HG02973 (cell line): Measurements from ENCODE around the gene SELENOO.
A peak's percentile ranks its signal among the peaks of the same experiment; 100 is the strongest.

Experiments used
- ATAC-seq: cut with Tn5 transposase; IDR thresholded peaks from one replicate; pipeline ENCODE4 v1.9.1; 2021; ENCODE audit warnings: moderate library complexity; ENCODE audit not compliant: unreplicated experiment

The SELENOO gene

DNA sequence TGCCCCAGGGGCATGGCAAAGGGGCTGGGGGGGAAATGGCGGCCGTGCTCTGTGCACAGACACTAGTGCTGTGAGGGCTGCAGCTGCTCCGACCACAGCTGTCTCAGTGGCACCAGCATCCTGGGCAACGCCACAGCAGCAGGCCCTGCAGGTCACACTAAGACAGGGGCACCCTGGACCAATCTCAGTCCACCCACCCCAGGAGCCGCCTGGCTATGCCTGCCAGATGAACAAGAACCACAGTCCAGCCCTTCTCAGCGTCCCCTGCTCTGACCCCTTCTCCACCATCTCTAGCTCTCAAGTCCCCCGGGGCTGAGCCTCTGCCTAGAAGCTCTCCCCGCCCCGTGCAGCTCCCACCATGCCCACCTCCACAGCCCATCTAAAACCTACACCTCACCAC, 27.6 kb downstream of the SELENOO start:
- ATAC-seq = no peak

DNA sequence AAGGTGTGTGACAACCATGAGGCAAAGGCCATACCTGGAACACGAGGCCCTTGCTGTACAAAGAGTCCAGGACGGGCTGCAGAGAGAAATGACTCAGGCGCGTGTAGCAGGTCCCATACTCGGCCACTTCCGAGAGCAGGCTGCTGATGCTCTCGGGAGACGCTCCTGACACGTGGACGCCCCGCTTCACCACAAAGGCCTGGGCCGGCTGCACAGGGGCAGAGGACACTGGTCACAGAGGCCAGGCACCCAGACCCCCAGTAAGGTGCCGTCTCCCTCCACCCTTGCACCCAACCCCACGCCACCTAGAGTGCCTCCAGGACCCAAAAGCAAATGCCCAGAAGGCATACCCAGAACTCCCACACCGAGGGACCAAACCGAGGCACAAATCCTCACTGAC, 28.6 kb downstream of the SELENOO start:
- no peak for ATAC-seq

- ATAC-seq = no peak
Observed at GRCh38 chr22:50232481-50233151, 31.8 kb downstream of the SELENOO start.

GRCh38 chr22:50233223-50233622, 32.4 kb downstream of the SELENOO start:
- ATAC-seq = no peak

GRCh38 chr22:50236731-50237409, 36.1 kb downstream of the SELENOO start:
- no peak for ATAC-seq

- no peak for ATAC-seq
Observed at GRCh38 chr22:50238755-50239154, 37.9 kb downstream of the SELENOO start.

DNA sequence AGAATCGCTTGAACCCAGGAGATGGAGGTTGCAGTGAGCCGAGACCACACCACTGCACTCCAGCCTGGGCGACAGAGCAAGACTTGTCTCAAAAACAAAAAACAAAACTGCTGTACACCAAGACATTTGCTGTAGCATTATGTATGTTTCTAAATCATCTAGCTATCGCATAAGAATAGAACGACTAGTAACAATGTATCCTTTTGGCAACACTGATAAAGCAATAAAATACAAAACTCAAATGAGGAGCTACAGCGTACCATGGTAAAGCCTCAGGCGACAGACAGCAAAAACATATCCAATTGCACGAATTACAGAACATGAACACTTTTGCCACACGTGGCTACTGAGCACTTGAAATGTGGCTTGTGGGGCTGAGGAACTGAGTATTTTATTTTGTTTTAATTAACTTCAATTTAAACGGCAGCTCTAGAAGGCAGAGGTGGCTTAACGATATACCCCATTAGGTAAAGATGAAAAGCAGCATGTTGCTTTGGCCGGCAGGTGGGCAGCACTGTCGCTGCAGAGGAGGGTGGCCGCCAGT, 41.7 kb downstream of the SELENOO start:
- no peak for ATAC-seq

DNA sequence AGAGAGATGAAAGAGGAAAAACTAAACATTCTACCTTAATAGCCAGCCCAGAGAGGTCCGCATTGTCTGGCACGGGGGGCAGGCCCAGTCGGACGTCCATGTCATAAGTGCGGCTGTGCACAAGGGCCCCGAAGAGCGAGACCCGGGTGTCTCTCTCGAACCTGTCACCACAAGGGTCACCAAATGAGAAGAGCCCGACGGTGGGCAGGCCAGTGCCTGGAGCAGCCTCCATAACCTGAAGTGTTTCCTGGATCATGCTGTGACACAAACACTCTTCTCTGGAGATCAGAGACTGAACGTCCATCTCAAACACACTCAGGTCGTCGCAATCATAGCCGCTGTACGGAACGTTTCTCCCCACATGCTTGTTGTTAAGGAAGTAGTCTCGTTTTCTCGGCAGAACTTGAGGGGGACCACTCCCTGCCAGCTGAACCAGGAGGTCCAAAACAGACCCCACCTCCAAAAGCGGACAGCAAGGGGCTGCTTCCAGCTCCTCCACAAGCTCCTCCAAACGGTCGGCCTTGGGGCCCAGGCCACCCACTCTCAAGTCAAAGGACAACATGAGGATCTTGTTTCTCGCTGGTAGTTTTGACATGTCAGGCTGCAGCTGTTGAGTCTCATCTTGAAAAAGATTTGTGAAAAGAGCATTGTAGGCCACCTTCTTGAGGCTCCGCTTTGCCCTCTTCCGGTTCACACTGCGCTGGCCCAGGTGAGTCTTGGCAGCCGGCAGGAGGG, 43.0 kb downstream of the SELENOO start:
- no peak for ATAC-seq

- ATAC-seq = peak; percentile 61
Observed at GRCh38 chr22:50244420-50245213, 43.8 kb downstream of the SELENOO start, which contains the start of gene TUBGCP6. Gene TUBGCP6 (minus strand): TSS chr22:50245023. CDS start chr22:50244459, 564 bp downstream.

- no peak for ATAC-seq
Observed at GRCh38 chr22:50245214-50246072, 44.6 kb downstream of the SELENOO start.

DNA sequence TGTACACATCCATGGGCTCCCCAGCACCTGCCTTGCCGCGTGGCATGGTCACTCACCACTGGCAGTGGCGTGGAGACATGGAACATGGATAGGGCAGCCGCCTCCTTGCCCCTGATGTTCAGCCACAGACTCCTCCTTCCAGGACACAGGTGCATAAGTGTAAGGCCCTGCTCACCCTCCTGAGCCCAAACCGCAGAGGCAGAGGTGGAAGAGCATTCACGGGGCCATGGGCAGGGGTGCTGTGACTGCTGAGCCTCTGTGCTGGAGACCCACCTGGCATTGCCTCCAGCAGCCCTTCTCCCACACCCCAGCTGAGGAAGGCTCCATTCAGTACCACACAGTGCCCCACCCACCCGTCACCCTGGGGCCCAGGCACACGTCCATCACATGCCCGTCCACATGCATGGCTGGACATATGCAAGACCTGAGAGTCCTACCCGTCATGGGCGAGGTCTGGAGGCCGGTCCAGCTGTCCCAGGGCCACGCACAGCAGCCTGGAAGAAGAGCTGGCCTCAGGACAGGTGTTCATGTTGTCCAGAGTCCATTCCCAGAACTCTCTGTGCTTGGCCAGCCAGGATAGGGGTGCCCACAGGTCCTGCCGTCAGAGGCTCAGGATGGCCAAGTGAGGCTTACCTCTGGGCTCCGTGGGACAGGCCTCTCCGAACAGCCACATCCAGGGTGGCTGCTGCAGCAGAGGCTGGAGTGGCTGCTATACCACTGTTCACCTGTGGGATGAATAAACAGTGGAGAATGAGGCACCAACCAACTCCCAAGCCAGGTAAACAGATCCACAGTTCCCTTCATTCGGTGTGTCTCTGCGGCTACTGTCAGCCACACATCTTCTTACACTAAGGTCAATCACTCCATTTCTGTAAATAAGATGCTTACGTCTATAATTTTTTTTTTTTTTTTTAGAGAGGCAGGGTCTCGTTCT, 45.7 kb downstream of the SELENOO start:
- ATAC-seq = no peak

- no peak for ATAC-seq
Observed at GRCh38 chr22:50247748-50248147, 46.9 kb downstream of the SELENOO start.

DNA sequence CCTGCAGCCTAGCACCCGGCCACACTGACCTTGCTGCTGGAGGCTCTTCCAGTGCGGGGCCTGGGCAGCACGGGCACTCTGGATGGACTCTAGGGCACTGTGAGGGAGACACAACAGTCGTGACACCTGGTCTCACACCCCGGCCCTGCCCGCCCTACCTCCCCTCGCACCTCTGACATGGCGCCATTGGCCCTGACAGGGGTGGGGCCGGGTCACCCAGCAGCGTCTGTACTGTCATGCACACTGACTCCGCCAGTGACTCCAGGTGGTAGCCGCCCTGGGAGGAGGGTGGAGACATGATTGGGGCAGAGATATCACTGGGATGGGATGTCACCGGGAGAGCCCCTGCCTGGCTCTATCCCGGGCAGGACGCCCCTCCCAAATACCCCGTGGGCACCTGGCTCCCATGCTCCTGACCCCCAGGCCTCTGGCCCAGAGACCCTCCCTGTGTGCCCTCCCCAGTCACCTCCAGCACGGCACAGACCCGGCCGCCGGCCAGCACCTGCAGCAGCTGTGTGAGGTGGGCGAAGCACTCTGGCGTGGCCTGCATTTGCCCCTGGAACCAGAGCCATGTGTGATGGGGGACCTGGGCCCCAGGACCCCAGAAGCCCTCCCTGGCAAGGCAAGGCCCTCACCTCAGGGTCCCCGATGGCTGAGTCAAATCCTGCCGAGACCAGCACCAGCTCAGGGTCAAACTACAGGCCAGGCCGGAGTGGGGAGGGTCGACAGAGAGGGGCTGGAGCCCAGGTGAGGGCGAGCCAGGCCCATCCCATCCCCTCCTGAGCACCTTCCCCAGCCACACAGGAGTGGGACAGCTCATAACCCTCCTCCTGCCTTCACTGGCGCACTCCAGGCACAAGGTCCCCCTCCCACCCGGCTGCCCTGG, 47.6 kb downstream of the SELENOO start:
- no peak for ATAC-seq

GRCh38 chr22:50249341-50250248, 48.8 kb downstream of the SELENOO start:
- ATAC-seq = no peak

- no peak for ATAC-seq
Observed at GRCh38 chr22:50250249-50250554, 49.4 kb downstream of the SELENOO start.

DNA sequence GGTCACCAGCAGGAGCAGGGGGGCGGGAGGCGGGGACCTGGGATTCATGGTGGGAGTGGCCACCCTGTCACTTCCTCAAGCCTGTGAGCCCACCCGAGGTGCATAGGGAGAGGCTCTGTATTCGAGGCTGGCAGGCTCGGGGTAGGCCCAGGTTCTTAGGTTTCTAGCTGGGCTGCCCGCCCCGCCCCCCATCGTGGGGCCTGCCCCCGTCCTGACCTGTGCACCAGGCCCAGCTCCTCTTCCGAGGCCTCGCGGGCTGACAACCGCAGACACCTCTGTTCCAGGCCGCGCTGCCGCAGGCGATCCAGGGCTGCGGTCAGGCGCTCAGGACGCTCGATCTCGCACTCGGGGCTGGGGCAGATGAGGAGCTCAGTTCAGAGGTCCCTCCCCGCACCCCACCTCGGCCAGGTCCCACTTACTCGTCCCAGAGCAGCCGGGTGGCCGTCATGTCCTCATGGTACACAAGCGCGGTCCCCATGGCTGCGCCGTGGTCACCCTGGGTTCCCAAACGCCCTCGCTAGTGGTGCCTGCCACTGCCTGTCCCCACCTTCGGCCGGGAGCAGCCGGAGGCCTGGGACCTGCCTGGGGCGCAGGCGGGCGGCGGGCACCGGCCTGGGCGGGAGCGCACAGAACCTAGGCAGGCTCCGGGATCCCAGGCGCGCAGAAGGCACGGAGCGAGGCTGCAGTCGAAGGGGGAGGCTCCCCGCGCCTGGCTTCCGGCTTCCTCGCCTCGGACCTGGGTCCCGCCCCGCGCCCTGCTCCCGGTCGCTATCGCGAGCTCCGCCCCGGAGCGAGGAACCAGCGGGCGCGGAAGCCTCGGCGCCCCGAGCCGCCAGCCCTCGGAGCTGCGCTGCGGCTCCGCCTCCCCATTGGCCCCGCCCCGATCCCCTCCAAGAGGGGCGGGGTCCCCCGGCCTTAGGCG, 50.0 kb downstream of the SELENOO start, which contains the start of gene HDAC10:
HDAC10 (minus strand) TSS at position 711 of the 922 bp plus-strand sequence; CDS start at position 478, 233 bp downstream.
- ATAC-seq = no peak
